Hypothalamus (tissue), 51 donors: ENCODE results near the gene TMPRSS7.

ENCODE experiments used
- DNase-seq, 51 donors: peaks; one replicate each; lab custom pipeline; 2025; lab: John Stamatoyannopoulos, UW

Gene TMPRSS7

GRCh38 chr3:112092496-112093179, 58.1 kb downstream of the TMPRSS7 start:
- no peak for DNase-seq

GRCh38 chr3:112093180-112093522, 58.6 kb downstream of the TMPRSS7 start:
- no peak for DNase-seq

GRCh38 chr3:112095731-112096130, 61.2 kb downstream of the TMPRSS7 start:
- no peak for DNase-seq

- DNase-seq: no peak
Observed at GRCh38 chr3:112096176-112096575, 61.6 kb downstream of the TMPRSS7 start.

- peak in 1 of 51 donors; percentile 2 for DNase-seq
Observed at GRCh38 chr3:112097378-112097777, 62.8 kb downstream of the TMPRSS7 start.

- no peak for DNase-seq
Observed at GRCh38 chr3:112101916-112102315, 67.4 kb downstream of the TMPRSS7 start.

- no peak for DNase-seq
Observed at GRCh38 chr3:112104774-112105173, 70.2 kb downstream of the TMPRSS7 start.

- no peak for DNase-seq
Observed at GRCh38 chr3:112109322-112109721, 74.8 kb downstream of the TMPRSS7 start.

- peak in 21 of 51 donors; percentile 2 to 44 (median 14) for DNase-seq
Observed at GRCh38 chr3:112111785-112112402, 77.4 kb downstream of the TMPRSS7 start.

- DNase-seq: no peak
Observed at GRCh38 chr3:112114576-112115160, 80.1 kb downstream of the TMPRSS7 start.

- DNase-seq: no peak
Observed at GRCh38 chr3:112115161-112115739, 80.7 kb downstream of the TMPRSS7 start.

- DNase-seq: no peak
Observed at GRCh38 chr3:112115806-112116383, 81.4 kb downstream of the TMPRSS7 start.

- no peak for DNase-seq
Observed at GRCh38 chr3:112116748-112117186, 82.2 kb downstream of the TMPRSS7 start.

- no peak for DNase-seq
Observed at GRCh38 chr3:112117415-112117814, 82.9 kb downstream of the TMPRSS7 start.

GRCh38 chr3:112117841-112118571, 83.5 kb downstream of the TMPRSS7 start:
- peak in 14 of 51 donors; percentile 1 to 33 (median 6) for DNase-seq

GRCh38 chr3:112119962-112120836, 85.7 kb downstream of the TMPRSS7 start:
- DNase-seq: no peak

- no peak for DNase-seq
Observed at GRCh38 chr3:112121577-112122547, 87.3 kb downstream of the TMPRSS7 start.

GRCh38 chr3:112122870-112123269, 88.3 kb downstream of the TMPRSS7 start:
- DNase-seq: no peak
